H1 (cell line): ENCODE data around the gene RAB4B. TPM values are rescaled to one million over a fixed set of nuclear protein-coding genes. Genes with fewer than 3 reads are reported as not detected.
"Not testable (repeated sequence)": the region's sequence is repeated elsewhere in the genome, so short reads cannot be mapped to it uniquely, and the experiment has no call there.

Experiments used
- CTCF ChIA-PET: fragments of 300-600 bp; sonication (Branson Sonifier 250); formaldehyde crosslinking; loops from one replicate; lab custom pipeline; 2021; ENCODE audit not compliant: partially characterized antibody; lab: Charles Lee
- POLR2A ChIA-PET: fragments of 300-600 bp; sonication (Branson Sonifier 250); formaldehyde crosslinking; loops from one replicate; lab custom pipeline; 2021; ENCODE audit warnings: inconsistent platforms; ENCODE audit not compliant: partially characterized antibody; lab: Charles Lee
- DNase-seq, 2 experiments: peaks; one replicate each; pipeline versions ENCODE4 v3.0.0 to v3.0.0-alpha.2; 2010 to 2022; ENCODE audit warnings: low spot score in 2 of 2, low read depth in 1 of 2, mixed read lengths in 1 of 2
- FAIRE-seq: peaks from 2 replicates; lab custom pipeline; 2011; peaks lifted over from hg19 to GRCh38; lab: Jason Lieb, UNC
- H2AFZ ChIP-seq: 2 replicates; pipeline ENCODE4 v1.8.1; 2012; ENCODE audit warnings: low read length, inconsistent platforms
- H2AK5ac ChIP-seq: 2 replicates; pipeline ENCODE4 v1.6.1; 2013; ENCODE audit warnings: low read depth, low read length
- H2BK120ac ChIP-seq: replicated peaks from 2 replicates; pipeline ENCODE3; 2013; ENCODE audit warnings: low read depth, low read length, inconsistent platforms
- H2BK12ac ChIP-seq: 2 replicates; pipeline ENCODE4 v1.6.1; 2013; ENCODE audit warnings: low read depth, low read length
- H2BK15ac ChIP-seq: 2 replicates; pipeline ENCODE4 v1.6.1; 2013; ENCODE audit warnings: low read length
- H2BK20ac ChIP-seq: 2 replicates; pipeline ENCODE4 v1.6.1; 2013; ENCODE audit warnings: low read length
- H2BK5ac ChIP-seq: 2 replicates; pipeline ENCODE4 v1.6.1; 2013; ENCODE audit warnings: low read depth, low read length
- H3K14ac ChIP-seq: 2 replicates; pipeline ENCODE4 v1.6.1; 2013; ENCODE audit warnings: inconsistent platforms; ENCODE audit not compliant: insufficient read length
- H3K18ac ChIP-seq: 2 replicates; pipeline ENCODE4 v1.6.1; 2013; ENCODE audit warnings: low read length; ENCODE audit errors: extremely low read depth
- H3K23ac ChIP-seq: 2 replicates; pipeline ENCODE4 v1.6.1; 2013; ENCODE audit warnings: inconsistent platforms; ENCODE audit not compliant: insufficient read length
- H3K23me2 ChIP-seq: 2 replicates; pipeline ENCODE4 v1.6.1; 2013; ENCODE audit warnings: low read depth, low read length
- H3K27ac ChIP-seq: 2 replicates; pipeline ENCODE4 v1.6.1; 2011; ENCODE audit warnings: low read depth, low read length, inconsistent platforms
- H3K27me3 ChIP-seq, 4 experiments: replicated peaks in 1 of 4; 1 replicate in 1 of 4; 2 replicates in 3 of 4; pipeline versions ENCODE4 v1.6.1 to v1.8.1; 2011 to 2013; ENCODE audit warnings: low read length in 3 of 4, mild to moderate bottlenecking in 3 of 4, inconsistent platforms in 2 of 4, mixed read lengths in 2 of 4, moderate library complexity in 1 of 4; ENCODE audit not compliant: control insufficient read depth in 3 of 4, insufficient read depth in 3 of 4; ENCODE audit errors: extremely low read depth in 1 of 4
- H3K36me3 ChIP-seq, 4 experiments: 2 replicates each; pipeline versions ENCODE4 v1.6.1 to v1.8.1; 2011 to 2013; ENCODE audit warnings: mild to moderate bottlenecking in 4 of 4, low read length in 3 of 4, moderate library complexity in 2 of 4, control low read depth in 1 of 4, inconsistent platforms in 1 of 4; ENCODE audit not compliant: insufficient read depth in 4 of 4, control insufficient read depth in 2 of 4
- H3K4ac ChIP-seq: replicated peaks from 2 replicates; pipeline ENCODE3; 2013; ENCODE audit warnings: low read length, low read depth, mixed read lengths, inconsistent platforms; ENCODE audit not compliant: insufficient read length
- H3K4me1 ChIP-seq, 4 experiments: replicated peaks in 1 of 4; 1 replicate in 1 of 4; 2 replicates in 3 of 4; pipeline versions ENCODE4 v1.6.1 to v1.8.1; 2011 to 2013; ENCODE audit warnings: low read length in 3 of 4, inconsistent platforms in 2 of 4, mixed read lengths in 1 of 4; ENCODE audit not compliant: insufficient read depth in 4 of 4, control insufficient read depth in 3 of 4
- H3K4me2 ChIP-seq, 2 experiments: 2 replicates each; pipeline versions ENCODE4 v1.6.1 to v1.8.1; 2011 to 2013; ENCODE audit warnings: low read depth in 2 of 2, low read length in 2 of 2, control low read depth in 1 of 2, inconsistent platforms in 1 of 2, mild to moderate bottlenecking in 1 of 2; ENCODE audit not compliant: insufficient read depth in 1 of 2
- H3K4me3 ChIP-seq, 4 experiments: fragments of 200-600, 300-600 bp in 1 of 4; sonication (generic), shearing (Covaris generic), sonication (Bioruptor Twin) in 1 of 4; 2 replicates each; pipeline versions ENCODE4 v1.5.1 to v1.8.1; 2011 to 2016; ENCODE audit warnings: low read length in 4 of 4, low read depth in 3 of 4, control low read depth in 2 of 4, inconsistent platforms in 2 of 4, mild to moderate bottlenecking in 2 of 4, mixed read lengths in 1 of 4, moderate library complexity in 1 of 4; ENCODE audit not compliant: insufficient read depth in 2 of 4; ENCODE audit errors: extremely low read depth in 1 of 4
- H3K56ac ChIP-seq: replicated peaks from 2 replicates; pipeline ENCODE3; 2013; ENCODE audit warnings: low read depth, mild to moderate bottlenecking, mixed read lengths, low read length, inconsistent platforms; ENCODE audit not compliant: insufficient read length
- H3K79me1 ChIP-seq: 2 replicates; pipeline ENCODE4 v1.6.1; 2013; ENCODE audit warnings: low read depth, low read length, control low read depth
- H3K79me2 ChIP-seq, 2 experiments: 2 replicates each; pipeline versions ENCODE4 v1.6.1 to v1.8.1; 2012 to 2013; ENCODE audit warnings: low read length in 2 of 2, mild to moderate bottlenecking in 2 of 2, inconsistent platforms in 1 of 2; ENCODE audit not compliant: insufficient read depth in 2 of 2, control insufficient read depth in 1 of 2
- H3K9ac ChIP-seq, 4 experiments: replicated peaks in 1 of 4; 1 replicate in 1 of 4; 2 replicates in 3 of 4; pipeline versions ENCODE4 v1.6.1 to v1.8.1; 2011 to 2013; ENCODE audit warnings: low read depth in 3 of 4, low read length in 3 of 4, control low read depth in 2 of 4, mild to moderate bottlenecking in 2 of 4, moderate library complexity in 2 of 4, inconsistent platforms in 1 of 4; ENCODE audit errors: extremely low read depth in 1 of 4
- H3K9me3 ChIP-seq, 2 experiments: 2 replicates each; pipeline versions ENCODE4 v1.6.1 to v1.8.1; 2012 to 2013; ENCODE audit warnings: mild to moderate bottlenecking in 2 of 2, moderate library complexity in 2 of 2, control low read depth in 1 of 2, inconsistent platforms in 1 of 2, low read depth in 1 of 2, low read length in 1 of 2, mixed read lengths in 1 of 2; ENCODE audit not compliant: insufficient read depth in 2 of 2
- H4K20me1 ChIP-seq, 2 experiments: replicated peaks in 1 of 2; 2 replicates each; pipeline versions ENCODE3 to v1.8.1; 2011 to 2013; ENCODE audit warnings: inconsistent platforms in 2 of 2, low read length in 2 of 2, mild to moderate bottlenecking in 1 of 2; ENCODE audit not compliant: insufficient read depth in 2 of 2, control insufficient read depth in 1 of 2
- H4K5ac ChIP-seq: 2 replicates; pipeline ENCODE4 v1.6.1; 2013; ENCODE audit warnings: low read length, low read depth, mixed read lengths, inconsistent platforms; ENCODE audit not compliant: insufficient read length
- H4K8ac ChIP-seq: 2 replicates; pipeline ENCODE4 v1.8.0; 2013; ENCODE audit warnings: mild to moderate bottlenecking, moderate library complexity, low read length, inconsistent platforms; ENCODE audit not compliant: insufficient read depth; ENCODE audit errors: extremely low read depth
- H4K91ac ChIP-seq: replicated peaks from 2 replicates; pipeline ENCODE3; 2013; ENCODE audit warnings: low read length, mixed read lengths, inconsistent platforms; ENCODE audit not compliant: insufficient read length
- KDM1A ChIP-seq: fragments of 200-600, 300-600 bp; sonication (generic); IDR thresholded peaks from 2 replicates; pipeline ENCODE4 v1.7.1; 2016; ENCODE audit warnings: mild to moderate bottlenecking, low read length, borderline replicate concordance
- WGBS, 2 experiments: shearing (Covaris generic) in 1 of 2; methylation state at CpG; one replicate each; pipeline versions ENCODE4 v1.1.6 to v1.1.7; 2013 to 2015; ENCODE audit warnings: low lambda C conversion rate in 2 of 2, mixed read lengths in 2 of 2, inconsistent platforms in 1 of 2, low coverage in 1 of 2, missing lambda C conversion rate in 1 of 2; ENCODE audit not compliant: insufficient replicate concordance in 2 of 2, insufficient coverage in 1 of 2, insufficient read length in 1 of 2; ENCODE audit errors: extremely low coverage in 1 of 2, missing lambda C conversion rate in 1 of 2; 5-methylcytosine and 5-hydroxymethylcytosine counted together
- polyA plus RNA-seq, 7 experiments: library from polyadenylated mRNA; depleted of rRNA in 3 of 7; stranded (reverse) in 5 of 7; unstranded in 2 of 7; fragments of >200 nt in 5 of 7; fragments of 200-250 nt in 2 of 7; gene quantifications; 1 replicate in 5 of 7; 2 replicates in 1 of 7; 4 replicates in 1 of 7; pipeline versions ENCODE4 v1.2.1 to v1.2.3, GENCODE V29; 2011 to 2013; ENCODE audit warnings: missing spikeins in 2 of 7, mixed read lengths in 2 of 7
- total RNA-seq: library from RNA; stranded (reverse); fragmentation: NEBNext Ultra II Directional; extraction: Animal tissue kit (Norgen Biotek cat#: 25700); gene quantifications from 2 replicates; pipeline ENCODE4 v1.2.1, GENCODE V29; 2021

Gene RAB4B
- total and polyA plus RNA-seq, 2 of the 8 experiments (the other 6 are each of a cell fraction or from before 2014, with no cell fraction given), result 15.9 to 28.6 TPM

- H4K20me1 ChIP-seq, DNase-seq, H4K91ac ChIP-seq, H4K8ac ChIP-seq, H3K4ac ChIP-seq, H3K18ac ChIP-seq, H2AK5ac ChIP-seq, H2BK120ac ChIP-seq, CTCF ChIA-PET, H3K79me2 ChIP-seq, H3K23me2 ChIP-seq, H3K27ac ChIP-seq, H3K79me1 ChIP-seq, H3K9me3 ChIP-seq, H3K23ac ChIP-seq, H3K36me3 ChIP-seq, H3K56ac ChIP-seq, H2AFZ ChIP-seq, H2BK15ac ChIP-seq, H2BK5ac ChIP-seq, H2BK20ac ChIP-seq, H4K5ac ChIP-seq, H2BK12ac ChIP-seq, H3K14ac ChIP-seq, POLR2A ChIA-PET, FAIRE-seq, H3K4me1 ChIP-seq, H3K9ac ChIP-seq, H3K27me3 ChIP-seq: not testable (repeated sequence)
- 80% methylated on average over 9 of the region's 12 CpGs; no CpG with 5 or more reads in 1 of the 2 experiments for WGBS, 2 experiments
- Histone ChIP-seq H3K4me3 (peak overlapping the region in 1 of 4 experiments; percentile 44; a peak in 2 of 8 replicates), H3K4me2 (peak overlapping the region; percentile 8 to 49; a peak in 2 of 4 replicates)
- TF ChIP-seq KDM1A, result peak; percentile 44; the same call in 1 of the 2 replicates
These were observed 65.1 kb downstream of the RAB4B start for GRCh38 chr19:40842997-40843652.
